T-helper 2 cell treated with Interferon-gamma antibody and Interleukin-4, amounts not matched to agents 100 ng/mL and 5 ng/mL, for 36 hours (primary cell): ENCODE measurements around the gene CRNKL1. TPM values are rescaled to one million over a fixed set of nuclear protein-coding genes. Genes with fewer than 3 reads are reported as not detected.

Experiments used
- intact Hi-C: fragments of 100-400 bp; cut with micrococcal nuclease; formaldehyde crosslinking; loops from one replicate; pipeline ENCODE4 v1.15.1; 2023
- total RNA-seq: library from RNA; stranded (reverse); gene quantifications from 2 replicates; pipeline ENCODE4 v1.2.3, GENCODE V29; 2022

The CRNKL1 gene
- total RNA-seq: 18.1 and 20.2 TPM in 2 replicates

GRCh38 chr20:20052074-20052970 is at the start of gene CRNKL1, which contains the start of gene CFAP61:
CRNKL1 (minus strand) TSS chr20:20052466; CDS start chr20:20052342, 124 bp downstream.
CFAP61 (plus strand) TSS chr20:20052532; CDS start chr20:20056654, 4,122 bp downstream.
- intact Hi-C loops: loop anchor here (1.0 to 10.0 kb wide), 4 partner anchors 35 to 1250 kb away; partner anchors contain the start of genes KIZ, NAA20, RALGAPA2 and XRN2

GRCh38 chr20:20100881-20101280 is 48.6 kb upstream of the CRNKL1 start:
- intact Hi-C loops: no loop called here

DNA sequence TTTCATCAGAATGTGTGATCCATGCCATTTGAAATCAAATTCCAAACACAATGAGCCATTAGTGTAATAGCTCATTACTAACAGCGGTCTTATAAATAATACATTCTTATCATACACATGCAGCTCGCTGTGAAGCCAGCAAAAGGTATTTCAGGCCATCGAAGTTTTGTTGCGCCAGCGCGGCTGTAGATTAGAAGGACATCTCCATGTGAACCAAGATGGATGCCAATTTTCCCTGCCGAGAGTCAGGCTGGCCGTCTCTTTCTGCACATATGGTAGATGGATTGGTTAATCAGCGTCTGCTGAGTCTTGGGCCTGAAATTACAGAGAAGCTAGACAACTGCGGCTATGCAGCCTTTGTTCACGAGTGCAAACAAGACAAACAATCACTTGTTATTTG is 44.2 kb upstream of the CRNKL1 start:
- intact Hi-C loops: no loop called here

DNA sequence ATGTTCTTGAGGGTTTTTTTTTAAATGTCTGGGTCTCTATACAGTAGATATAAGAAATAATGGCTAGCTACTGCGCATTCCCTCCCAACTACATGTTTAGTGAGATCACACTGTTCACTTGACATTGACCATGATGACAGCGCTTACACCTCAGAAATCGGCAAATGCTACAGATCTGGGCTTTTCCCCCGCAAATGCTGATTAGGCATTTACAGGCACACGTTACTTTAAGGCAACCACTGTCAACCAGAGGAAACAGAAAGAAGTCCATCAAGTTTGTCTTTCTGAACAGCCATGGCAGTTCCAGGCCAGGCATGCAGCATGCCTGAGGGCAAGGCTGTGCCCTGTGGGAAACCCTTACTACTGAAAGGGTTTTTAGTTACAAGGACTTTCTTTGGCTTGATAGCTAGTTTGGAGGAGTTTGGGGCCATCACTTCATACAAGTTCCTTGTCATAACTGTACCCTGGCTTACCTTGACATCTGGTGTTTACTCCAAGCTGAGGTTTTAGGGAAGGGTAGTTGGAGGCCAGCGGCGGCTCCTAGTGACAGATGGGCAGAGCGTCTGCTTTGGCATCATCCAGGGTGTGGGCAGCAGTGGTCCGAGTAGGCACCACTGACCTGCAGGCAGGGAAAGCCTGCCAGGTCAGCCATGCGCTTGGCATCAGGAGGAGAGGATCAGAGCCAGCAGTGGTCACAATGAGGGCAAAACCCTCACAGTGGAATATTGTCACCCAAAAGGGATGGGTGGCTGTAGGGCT is 43.0 kb upstream of the CRNKL1 start:
- intact Hi-C loops: no loop called here

- intact Hi-C loops: no loop called here
Measured at GRCh38 chr20:20094410-20094809, 42.1 kb upstream of the CRNKL1 start.

- intact Hi-C loops: no loop called here
Measured at GRCh38 chr20:20092827-20093226, 40.6 kb upstream of the CRNKL1 start.

- intact Hi-C loops: no loop called here
Measured at GRCh38 chr20:20089939-20090338, 37.7 kb upstream of the CRNKL1 start.

DNA sequence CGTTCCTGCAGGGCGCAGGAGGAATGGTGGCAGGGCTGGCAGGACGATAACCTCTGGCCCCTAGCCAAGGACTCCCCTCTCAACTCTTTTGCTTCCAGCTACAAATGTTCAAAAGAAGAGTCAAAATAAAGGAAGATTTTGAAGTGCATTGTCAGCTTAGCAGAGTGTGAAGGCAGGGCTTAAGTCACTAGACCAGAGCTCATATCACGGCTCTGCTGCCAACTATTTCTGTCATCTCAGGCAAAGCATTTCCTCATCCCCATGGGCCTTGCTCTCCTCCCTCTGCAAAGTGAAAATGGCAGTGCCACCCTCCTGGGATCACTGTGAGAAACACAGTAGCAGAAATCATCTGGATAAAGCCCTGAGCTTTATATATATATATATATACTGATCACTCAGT is 36.8 kb upstream of the CRNKL1 start:
- intact Hi-C loops: no loop called here

GRCh38 chr20:20085812-20086211 is 33.5 kb upstream of the CRNKL1 start:
- intact Hi-C loops: loop anchor here (2.0 kb wide), 2 partner anchors 483 to 513 kb away; no protein-coding TSS in a partner anchor

GRCh38 chr20:20085071-20085470 is 32.8 kb upstream of the CRNKL1 start:
- intact Hi-C loops: loop anchor here (2.0 kb wide), 2 partner anchors 484 to 514 kb away; no protein-coding TSS in a partner anchor

DNA sequence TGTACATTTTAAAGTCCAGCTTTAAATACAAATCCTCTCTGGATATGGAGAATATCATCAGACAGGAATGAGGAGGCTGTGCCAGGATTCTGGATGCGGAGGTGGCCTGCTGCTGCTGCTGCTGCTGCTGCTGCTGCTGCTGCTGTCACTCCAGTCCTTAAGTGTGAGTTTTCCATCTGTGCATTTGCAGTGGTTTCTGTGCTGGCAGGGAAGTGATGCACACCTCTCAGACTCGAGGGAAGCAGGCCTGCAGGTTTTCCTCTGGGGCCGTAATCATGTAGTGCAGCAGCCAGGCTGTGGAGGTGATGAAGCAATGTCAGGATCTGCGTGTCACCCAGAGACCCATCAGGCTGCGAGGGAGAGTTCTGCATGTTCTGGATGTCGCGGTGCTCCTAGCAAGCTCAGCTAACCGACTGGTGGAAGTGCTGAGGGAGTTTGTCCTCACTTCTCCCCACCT is 32.1 kb upstream of the CRNKL1 start:
- intact Hi-C loops: loop anchor here (2.0 kb wide), 2 partner anchors 484 to 514 kb away; no protein-coding TSS in a partner anchor

DNA sequence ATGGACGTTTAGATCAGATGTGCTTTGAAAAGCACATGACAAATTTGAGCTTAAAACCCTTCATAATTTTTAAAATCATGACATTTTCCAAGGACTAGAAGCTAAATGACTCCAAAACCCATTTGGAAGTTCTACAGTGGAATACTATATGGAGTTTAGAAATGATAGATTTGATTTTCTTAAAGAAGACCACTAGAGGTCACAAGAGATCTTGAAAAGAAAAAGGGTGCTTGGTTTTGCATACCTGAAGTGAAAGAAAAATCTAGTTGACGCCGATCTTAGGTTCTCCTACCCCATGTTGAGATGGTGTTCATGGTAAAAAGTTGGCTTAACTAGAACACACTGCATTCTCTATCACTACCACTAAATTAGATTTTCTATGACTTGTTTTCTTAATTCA is 31.5 kb upstream of the CRNKL1 start:
- intact Hi-C loops: loop anchor here (1.0 to 2.0 kb wide), 3 partner anchors 153 to 515 kb away; no protein-coding TSS in a partner anchor

DNA sequence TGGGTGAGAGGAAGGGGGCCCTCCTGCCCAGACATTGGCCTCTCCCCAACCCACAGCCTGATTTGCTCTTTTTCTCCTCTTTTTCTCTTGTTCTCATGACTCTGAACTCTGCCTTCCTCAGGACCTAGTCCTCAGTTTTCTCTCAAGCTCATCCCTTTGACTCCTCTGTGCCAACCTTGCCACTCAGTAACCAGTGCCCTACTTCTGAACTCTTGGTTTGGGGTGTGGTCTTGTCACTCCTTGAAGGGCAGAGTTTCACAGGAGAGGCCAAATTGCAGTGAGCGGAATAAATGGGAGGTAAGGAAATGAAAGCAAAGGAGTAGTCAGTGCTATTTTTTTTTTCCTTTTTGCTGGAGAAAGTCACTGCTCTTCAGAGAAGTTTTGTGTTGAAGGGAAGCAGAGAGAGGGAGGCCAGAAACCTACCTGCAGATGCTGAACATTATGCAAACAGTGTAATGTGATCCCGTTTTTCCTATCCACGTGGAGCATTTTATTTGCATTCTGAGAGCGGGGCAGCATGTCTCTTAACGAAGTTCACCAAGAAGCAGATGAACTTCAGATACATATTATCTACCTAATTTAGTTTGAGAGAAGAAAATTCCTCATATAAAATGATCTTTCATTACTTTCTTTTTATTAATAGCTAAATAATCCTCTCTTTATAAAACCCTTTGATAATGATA is 27.0 kb upstream of the CRNKL1 start:
- intact Hi-C loops: no loop called here

DNA sequence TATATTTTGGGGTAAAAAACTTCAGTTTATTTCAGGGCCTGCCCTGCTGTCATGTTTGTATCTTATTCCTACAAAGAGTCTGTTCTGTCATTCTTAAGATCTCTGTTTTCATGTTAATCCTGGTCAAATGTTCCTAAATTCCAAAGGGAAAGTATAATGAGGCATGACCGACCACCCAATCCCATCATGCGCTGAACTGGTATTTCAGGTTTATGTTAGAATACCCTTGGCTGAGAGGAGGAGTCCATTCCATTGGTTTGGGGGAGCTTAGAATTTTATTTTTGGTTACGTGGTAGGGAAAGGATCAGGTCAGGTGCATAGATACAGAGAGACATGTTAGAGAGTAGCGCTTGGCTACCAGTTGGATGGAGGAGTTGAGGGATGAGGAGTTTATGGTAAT is 25.8 kb upstream of the CRNKL1 start:
- intact Hi-C loops: no loop called here

GRCh38 chr20:20076297-20077065 is 24.2 kb upstream of the CRNKL1 start:
- intact Hi-C loops: no loop called here

DNA sequence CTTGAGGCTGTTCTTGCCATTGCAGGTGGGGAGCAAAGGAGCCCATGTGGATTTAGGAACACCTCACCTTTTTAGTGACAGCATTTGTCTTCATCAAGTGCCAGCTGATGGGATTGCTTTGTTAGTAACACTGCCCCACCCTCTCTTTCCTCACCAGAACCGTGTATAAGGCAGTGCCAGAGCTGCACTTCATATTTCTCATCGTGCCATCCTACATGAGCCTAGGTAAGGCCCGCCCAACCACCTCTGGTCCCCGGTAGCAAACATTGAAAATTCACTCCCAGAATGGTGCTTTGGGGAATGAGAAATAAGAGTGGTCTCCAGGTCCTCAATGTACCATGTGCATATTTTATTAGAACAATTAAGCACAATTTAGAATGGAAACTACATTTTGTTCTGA is 22.8 kb upstream of the CRNKL1 start:
- intact Hi-C loops: no loop called here

DNA sequence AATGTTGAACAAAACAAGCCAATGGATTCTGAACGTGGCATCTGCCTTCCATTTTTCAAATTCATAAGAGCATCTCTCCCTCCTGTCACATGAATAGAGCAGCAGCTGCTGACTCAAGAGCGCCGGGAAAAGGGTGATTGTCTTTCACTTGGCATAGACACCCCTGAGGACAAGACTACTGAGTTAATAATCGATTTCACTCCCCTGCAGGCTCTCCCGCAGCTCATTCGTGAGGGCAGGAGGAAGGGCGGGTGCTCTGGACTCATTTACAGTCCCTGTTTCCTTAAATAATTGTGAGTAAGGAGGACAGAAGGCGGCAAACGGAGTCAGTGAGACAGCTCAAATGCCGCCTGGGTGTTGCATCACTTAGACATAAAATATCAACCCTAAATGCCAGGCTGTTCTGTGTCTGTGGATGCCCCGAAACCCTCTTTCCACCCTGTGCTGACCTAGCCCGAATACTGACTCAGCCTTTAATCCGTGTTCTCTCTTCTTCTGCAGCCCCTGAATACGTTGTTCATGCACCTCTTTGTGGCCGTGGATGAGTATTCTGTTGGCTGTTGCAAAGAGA is 21.6 kb upstream of the CRNKL1 start:
- intact Hi-C loops: no loop called here

DNA sequence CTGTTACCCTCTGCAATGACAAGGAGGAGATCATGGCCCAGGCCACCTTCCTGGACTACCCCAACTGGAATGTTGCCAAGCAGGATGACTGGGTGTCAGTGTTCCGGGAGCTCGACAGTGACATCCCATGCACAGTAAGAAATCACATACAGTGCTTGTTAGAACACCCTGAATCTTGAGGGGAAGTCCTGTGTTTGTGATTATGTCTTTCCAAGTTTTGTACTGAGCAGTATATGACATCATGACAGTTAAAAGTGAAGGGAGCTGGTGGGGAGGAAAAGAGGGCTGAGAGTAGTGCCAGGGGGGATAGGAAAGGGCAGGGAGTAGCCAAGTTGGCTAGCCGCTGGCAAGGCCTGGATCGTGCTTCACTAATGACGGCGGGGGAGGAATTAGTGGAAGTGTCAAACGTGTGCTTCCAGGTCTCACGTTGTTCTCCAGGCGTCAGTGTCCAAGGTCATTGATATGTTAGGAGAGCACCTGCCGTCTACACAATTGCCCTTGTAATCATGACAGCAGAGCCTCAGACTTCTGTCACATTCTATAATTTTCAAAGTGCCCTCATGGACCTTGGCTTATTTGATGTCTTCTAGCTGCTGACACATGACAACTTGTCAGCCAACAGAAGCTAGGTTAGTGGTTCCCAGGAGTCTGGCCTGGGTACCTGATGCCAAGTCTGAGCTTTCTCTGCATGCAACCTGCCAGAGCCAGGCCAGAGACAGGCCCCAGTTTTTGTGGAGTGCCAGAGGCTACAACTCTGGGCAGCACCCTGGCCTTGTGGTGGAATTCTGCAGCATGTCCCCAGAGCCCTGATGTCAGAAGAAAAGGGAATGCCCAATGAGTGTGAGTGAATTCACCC is 18.8 kb upstream of the CRNKL1 start:
- intact Hi-C loops: no loop called here

DNA sequence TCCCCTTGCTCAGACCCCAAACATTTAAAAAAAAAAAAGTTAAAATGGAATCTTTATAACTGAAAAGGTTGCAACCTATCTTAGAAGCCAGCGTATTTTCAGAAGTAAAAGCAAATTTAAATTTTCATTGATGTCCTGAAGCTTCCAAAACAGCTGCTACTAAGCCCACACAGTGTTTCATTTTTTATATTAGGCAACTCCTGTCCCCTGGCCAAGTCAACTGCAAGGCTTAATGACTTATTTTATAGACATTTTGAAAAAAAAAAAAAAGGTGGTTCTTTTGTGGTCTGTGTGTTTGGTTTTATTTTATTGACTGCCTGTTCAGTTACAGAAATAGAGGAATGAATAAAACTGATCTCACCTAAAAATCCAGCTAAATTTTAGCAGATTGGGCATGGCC is 13.1 kb upstream of the CRNKL1 start:
- intact Hi-C loops: no loop called here
